NK-92 (cell line): ENCODE data around the gene HECW1.
"Not testable (repeated sequence)": the region's sequence is repeated elsewhere in the genome, so short reads cannot be mapped to it uniquely, and the experiment has no call there.

Experiments used
- DNase-seq: peaks from one replicate; lab custom pipeline; 2025; ENCODE audit not compliant: unreplicated experiment; lab: John Stamatoyannopoulos, UW

Gene HECW1

GRCh38 chr7:43112459-43112940, at the start of gene HECW1:
Gene HECW1 (plus strand): TSS chr7:43112647. CDS start chr7:43243906, 131,259 bp downstream.
- DNase-seq: no peak

- DNase-seq: no peak
These were observed 40.8 kb upstream of the HECW1 start for GRCh38 chr7:43071604-43072003.

GRCh38 chr7:43072530-43072929, 39.9 kb upstream of the HECW1 start:
- no peak for DNase-seq

- not testable (repeated sequence) for DNase-seq
These were observed 38.6 kb upstream of the HECW1 start for GRCh38 chr7:43073811-43074210.

DNA sequence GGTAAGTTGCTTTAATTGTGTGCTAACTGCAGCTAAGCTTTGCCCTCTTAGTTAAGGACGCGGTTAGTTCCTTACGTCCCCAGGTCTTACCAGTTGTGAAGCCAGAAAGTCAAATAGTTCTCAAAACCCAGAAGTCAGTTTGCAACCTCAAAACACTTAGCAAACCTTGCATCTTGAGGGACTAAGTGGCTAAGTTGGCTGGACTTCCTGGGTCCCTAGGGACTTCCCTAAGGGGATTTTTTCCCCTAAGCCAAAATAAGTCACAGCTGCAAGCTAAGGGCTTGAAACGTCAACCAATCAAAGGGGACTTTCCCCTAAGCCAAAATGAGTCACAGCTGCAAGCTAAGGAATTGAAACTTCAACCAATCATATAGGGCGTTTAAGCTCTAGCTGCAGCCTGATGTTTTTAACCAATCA, 36.2 kb upstream of the HECW1 start:
- no peak for DNase-seq

- DNase-seq: no peak
These were observed 35.8 kb upstream of the HECW1 start for GRCh38 chr7:43076606-43077005.

DNA sequence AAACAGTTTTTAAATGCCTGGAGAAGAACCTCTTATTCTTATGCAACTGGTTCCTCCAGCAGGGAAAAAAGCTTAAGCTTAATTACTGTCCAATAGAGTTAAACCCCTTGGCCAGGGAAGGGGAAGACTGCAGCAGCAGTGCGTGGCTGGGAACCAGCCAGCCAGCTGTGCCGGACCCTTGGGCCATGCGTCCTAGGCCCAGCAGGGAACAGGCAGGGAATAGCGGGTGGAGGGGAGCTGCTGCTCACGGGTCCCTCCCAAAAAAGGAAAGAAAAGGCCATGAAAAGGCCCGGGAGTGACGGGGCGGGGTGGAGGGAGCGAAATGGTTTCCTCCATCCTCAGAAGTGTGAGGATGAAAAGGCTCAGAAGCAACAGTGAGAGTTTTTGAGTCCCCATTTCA, 35.2 kb upstream of the HECW1 start:
- no peak for DNase-seq

GRCh38 chr7:43077732-43078391, 34.6 kb upstream of the HECW1 start:
- no peak for DNase-seq

GRCh38 chr7:43078794-43079193, 33.7 kb upstream of the HECW1 start:
- DNase-seq: no peak

DNA sequence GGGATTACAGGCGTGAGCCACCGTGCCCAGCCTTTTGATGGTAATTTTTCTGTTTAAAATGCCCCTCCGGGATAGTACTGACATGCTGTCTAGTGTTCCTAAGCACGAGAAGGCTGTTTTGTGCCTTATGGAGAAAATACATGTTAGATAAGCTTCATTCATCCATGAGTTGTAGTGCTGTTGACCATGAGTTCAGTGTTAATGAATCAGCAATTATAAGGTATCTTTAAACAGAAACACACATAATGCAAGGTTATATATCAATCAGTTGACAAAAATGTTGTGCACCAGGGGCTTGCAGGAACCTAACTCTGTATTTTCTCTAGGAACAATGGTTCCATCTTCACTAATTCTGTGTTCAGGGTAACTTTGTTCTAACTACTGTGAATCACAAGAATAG, 30.8 kb upstream of the HECW1 start:
- DNase-seq: no peak

- DNase-seq: no peak
These were observed 29.3 kb upstream of the HECW1 start for GRCh38 chr7:43083106-43083505.

DNA sequence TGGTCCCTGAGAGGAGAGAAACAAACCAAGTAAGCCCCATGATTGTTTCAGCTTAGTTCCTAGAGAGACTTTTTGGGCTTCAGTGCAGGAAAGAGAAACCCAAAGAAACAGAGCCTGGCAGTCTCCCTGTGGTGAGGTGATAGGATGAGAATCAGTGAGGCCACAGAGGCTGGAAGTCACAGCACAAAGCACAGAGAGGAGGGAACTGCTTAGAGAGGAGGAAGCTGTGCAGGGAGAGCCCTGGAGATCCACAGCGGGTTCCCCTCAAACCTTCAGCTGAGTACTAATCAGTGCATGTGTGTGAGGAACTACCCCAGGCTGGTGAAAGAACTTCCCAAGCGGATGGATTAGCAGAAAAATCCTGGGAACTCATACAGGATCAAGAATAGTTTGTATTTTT, 27.4 kb upstream of the HECW1 start:
- no peak for DNase-seq

DNA sequence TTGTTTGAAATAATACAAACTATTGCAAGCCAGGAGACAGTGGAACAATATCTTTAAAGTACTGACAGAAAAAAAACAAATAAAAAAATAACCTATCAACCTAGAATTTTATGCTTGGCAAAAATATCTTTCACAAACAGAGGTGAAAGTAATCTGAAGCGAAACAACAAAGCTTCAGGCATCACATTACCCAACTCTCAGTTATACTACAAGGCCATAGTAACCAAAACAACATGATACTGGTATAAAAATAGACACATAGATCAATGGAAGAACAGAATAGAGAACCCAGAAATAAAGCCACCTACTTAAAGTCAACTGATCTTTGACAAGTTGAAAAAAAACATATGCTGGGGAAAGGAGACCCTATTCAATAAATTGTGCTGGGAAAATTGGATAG, 26.5 kb upstream of the HECW1 start:
- no peak for DNase-seq

DNA sequence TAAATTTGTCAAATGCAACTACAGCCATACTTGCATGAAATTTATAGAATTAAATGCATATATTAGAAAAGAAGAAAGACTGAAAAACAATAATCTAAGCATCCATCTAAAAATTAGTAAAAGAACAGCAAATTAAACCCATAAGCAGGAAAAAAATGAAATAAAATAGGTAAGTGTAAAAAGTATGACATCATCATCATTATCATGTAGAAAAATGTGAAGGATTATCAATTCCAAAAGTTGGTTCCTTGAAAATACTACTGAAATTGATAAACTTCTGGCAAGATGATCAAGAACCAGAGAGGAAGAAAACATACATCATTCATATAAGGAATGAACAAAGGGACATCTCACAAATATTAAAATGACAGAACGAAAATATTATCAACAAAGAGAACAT, 19.6 kb upstream of the HECW1 start:
- no peak for DNase-seq

DNA sequence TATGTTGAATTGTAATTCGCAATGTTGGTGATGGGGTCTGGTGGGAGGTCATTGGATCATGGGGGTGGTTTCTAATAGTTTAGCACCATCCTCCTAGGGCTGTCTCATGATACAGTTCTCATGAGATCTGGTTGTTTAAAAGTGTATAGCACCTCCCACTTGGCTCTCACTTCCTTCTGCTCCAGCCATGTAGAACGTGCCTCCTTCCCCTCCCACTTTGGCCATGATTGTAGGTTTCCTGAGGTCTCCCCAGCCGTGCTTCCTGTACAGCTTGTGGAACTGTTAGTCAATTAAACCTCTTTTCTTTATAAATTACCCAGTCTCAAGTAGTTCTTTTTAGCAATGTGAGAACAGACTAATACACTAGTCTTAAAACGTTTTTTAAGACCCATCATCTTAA, 15.6 kb upstream of the HECW1 start:
- DNase-seq: no peak

DNA sequence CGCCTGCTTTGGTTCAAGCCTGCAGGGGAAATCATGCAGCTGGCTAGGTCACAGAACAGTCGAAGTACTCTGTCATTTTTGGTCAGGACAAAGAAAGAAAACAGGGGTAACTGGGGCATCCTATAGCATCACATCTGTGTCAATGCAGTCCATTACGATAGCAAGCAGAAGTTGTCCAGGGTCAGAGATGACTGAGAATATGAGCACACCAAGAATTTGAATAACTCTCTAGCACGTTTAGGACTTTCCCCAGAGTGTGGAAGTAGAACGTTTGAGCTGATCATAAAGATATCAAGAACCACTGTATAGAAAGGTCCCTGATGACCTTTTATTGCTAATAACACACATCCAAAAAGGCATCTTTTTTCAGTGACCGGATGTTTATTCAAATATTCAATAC, 12.7 kb upstream of the HECW1 start:
- DNase-seq: no peak

- DNase-seq: no peak
These were observed 7.5 kb upstream of the HECW1 start for GRCh38 chr7:43104874-43105520.

GRCh38 chr7:43105521-43106120, 6.8 kb upstream of the HECW1 start:
- DNase-seq: no peak

DNA sequence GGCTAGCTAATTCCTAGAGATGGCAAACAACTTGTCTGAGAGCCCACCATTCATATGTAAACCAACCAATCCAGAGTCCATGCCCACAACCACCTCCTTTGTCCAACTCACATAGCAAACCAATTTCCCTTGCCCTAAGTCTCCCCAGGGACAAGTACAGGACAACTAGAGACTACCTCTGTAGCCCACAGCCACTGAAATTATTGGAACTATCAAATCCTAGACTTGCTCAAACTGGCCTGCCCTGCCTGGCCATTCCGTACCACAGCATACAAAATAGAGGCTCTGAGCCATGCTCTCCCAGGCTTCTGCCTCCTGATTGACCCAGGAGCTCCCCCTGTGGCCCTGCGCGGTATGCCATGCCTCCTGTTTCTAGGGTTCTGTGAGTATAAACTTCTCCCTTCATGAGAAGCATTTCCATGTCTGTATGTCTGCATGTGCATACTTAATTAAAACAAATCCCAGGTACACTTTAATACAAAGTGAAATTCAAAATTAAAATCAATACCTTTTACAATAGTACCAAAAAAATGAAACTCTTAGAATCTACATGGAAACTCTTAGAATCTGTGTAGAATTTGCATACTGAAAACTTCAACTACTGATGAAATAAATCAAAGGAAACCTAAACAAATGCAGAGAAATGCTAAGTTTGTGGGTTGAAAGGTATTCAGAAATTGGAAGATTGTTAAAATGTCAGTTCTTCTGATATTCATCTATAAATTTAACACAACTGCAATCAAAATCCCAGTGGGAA, 4.0 kb upstream of the HECW1 start:
- no peak for DNase-seq

GRCh38 chr7:43110791-43111535, 1.5 kb upstream of the HECW1 start:
- DNase-seq: no peak
